Kidney (tissue), 14 donors: Measurements from ENCODE around the gene SLC7A6. TPM values are rescaled to one million over a fixed set of nuclear protein-coding genes. Genes with fewer than 3 reads are reported as not detected.

Source experiments
- DNase-seq, 5 donors: peaks; one replicate each; pipeline ENCODE4 v3.0.0-alpha.2; 2013 to 2020
- FAIRE-seq: peaks from 2 replicates; lab custom pipeline; 2012; peaks lifted over from hg19 to GRCh38; lab: Jason Lieb, UNC
- H3K27ac ChIP-seq, 2 donors: one replicate each; pipeline ENCODE4 v1.7.0; 2013; ENCODE audit warnings: low read depth in 2 of 2, low read length in 2 of 2, inconsistent platforms in 1 of 2
- H3K27me3 ChIP-seq: one replicate; pipeline ENCODE4 v1.7.1; 2013; ENCODE audit warnings: low read length, inconsistent platforms; ENCODE audit not compliant: control insufficient read depth, insufficient read depth
- H3K36me3 ChIP-seq, 3 donors: one replicate each; pipeline versions ENCODE4 v1.7.0 to v1.7.1; 2013; ENCODE audit warnings: low read length in 3 of 3, control low read depth in 1 of 3, inconsistent platforms in 1 of 3; ENCODE audit not compliant: insufficient read depth in 3 of 3, control insufficient read depth in 2 of 3
- H3K4me1 ChIP-seq, 3 donors: one replicate each; pipeline versions ENCODE4 v1.7.0 to v1.7.1; 2013; ENCODE audit warnings: low read length in 3 of 3, inconsistent platforms in 1 of 3, low read depth in 1 of 3; ENCODE audit not compliant: control insufficient read depth in 2 of 3, insufficient read depth in 2 of 3
- H3K4me3 ChIP-seq, 3 donors: one replicate each; pipeline versions ENCODE4 v1.7.0 to v1.8.1; 2013; ENCODE audit warnings: low read length in 3 of 3, control low read depth in 1 of 3, inconsistent platforms in 1 of 3
- H3K9ac ChIP-seq, 3 donors: one replicate each; pipeline versions ENCODE4 v1.7.0 to v1.7.1; 2013; ENCODE audit warnings: low read length in 3 of 3, control low read depth in 1 of 3, inconsistent platforms in 1 of 3
- H3K9me3 ChIP-seq, 3 donors: one replicate each; pipeline versions ENCODE4 v1.7.0 to v1.7.1; 2013; ENCODE audit warnings: low read length in 3 of 3, control low read depth in 1 of 3, inconsistent platforms in 1 of 3; ENCODE audit not compliant: control insufficient read depth in 2 of 3, insufficient read depth in 1 of 3
- intact Hi-C: fragments of 100-400 bp; cut with DNase I; formaldehyde crosslinking; loops from one replicate; pipeline ENCODE4 v1.11.1; 2022
- polyA plus RNA-seq: library from polyadenylated mRNA; stranded (reverse); fragments of 350-450 nt; fragmentation: Illumina TruSeq; extraction: RNeasy Lipid Tissue Mini Kit (QIAGEN cat#74804); gene quantifications from one replicate; pipeline ENCODE4 v1.2.3, GENCODE V29; 2014; ENCODE audit warnings: low read depth, low replicate concordance; ENCODE audit not compliant: insufficient read depth
- total RNA-seq: library from RNA; stranded (reverse); fragmentation: NEBNext Ultra II Directional; extraction: Animal tissue kit (Norgen Biotek cat#: 25700); gene quantifications from one replicate; pipeline ENCODE4 v1.2.1, GENCODE V29; 2021
- TF ChIP-seq, protein P1 (sequence below): IDR thresholded peaks from 3 replicates; pipeline ENCODE4 v1.5.1; 2012; ENCODE audit warnings: mild to moderate bottlenecking, moderate library complexity, borderline replicate concordance; ENCODE audit not compliant: insufficient read depth; ENCODE audit errors: extremely low read depth
- donor health status: control.
- donor health status: control.
- donor health status: control.
- donor health status: control.
- donor health status: control.
- donor health status: DM: yes; HTN: yes; CAD: no.
- donor health status: Normal renal cell carcinoma (clear cell type).

The SLC7A6 gene
- total and polyA plus RNA-seq, 2 donors from 2014 or later, result 5.0 to 24.0 TPM

DNA sequence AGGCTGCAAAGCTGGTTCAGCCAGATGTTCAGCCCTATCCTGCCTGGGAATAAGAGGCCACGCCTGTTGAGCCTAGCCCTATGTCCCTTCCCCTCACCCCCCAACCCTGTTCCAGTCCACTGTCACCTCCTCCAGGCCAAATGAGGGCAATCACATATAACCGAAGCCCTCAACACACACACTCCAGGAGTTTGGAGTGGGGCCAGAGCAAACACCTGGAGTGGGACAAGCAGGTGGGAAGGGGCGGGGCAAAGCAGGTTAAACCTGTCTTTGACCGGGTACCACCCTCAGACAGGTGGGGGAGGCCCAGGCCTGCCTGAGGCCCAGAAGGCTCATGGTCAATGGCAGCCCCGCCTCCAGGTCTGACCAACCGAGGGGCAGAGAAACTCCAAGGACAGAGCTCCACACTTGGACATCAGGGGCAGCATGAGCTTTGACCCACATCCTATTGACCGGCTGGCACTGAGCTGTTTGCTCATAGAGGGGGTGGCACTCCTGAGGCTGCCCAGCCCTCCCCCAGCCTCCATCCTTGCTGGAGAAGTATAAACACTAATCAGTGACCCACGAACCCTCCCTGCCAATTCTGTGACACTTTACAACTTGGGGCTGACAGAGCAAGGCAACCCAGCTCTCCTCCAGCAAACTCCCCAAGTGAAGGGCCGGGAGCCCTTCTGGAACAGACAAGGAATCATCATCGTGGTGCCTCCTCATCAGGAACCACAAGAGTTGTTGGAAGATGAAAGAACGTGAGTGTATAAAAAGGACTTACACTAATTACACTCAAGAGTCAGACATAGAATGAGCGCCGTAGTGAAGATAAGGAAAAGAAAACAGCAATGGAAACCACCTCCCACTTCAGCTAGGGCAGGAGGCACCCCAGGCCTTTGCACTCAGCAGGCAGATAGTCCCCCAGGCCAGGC lies 29.9 kb upstream of the SLC7A6 start:
- H3K4me1 ChIP-seq, result peaks cover 6 to 21% (median 17%) of the 10 kb centered on the region in 3 donors
- H3K27ac ChIP-seq, result peak overlapping the region; percentile 93 to 94
- peak overlapping the region; percentile 33 to 81 (median 40) for H3K4me3 ChIP-seq
- H3K27me3 ChIP-seq, result peaks cover 3% of the 10 kb centered on the region
- TF ChIP-seq, protein P1, sequence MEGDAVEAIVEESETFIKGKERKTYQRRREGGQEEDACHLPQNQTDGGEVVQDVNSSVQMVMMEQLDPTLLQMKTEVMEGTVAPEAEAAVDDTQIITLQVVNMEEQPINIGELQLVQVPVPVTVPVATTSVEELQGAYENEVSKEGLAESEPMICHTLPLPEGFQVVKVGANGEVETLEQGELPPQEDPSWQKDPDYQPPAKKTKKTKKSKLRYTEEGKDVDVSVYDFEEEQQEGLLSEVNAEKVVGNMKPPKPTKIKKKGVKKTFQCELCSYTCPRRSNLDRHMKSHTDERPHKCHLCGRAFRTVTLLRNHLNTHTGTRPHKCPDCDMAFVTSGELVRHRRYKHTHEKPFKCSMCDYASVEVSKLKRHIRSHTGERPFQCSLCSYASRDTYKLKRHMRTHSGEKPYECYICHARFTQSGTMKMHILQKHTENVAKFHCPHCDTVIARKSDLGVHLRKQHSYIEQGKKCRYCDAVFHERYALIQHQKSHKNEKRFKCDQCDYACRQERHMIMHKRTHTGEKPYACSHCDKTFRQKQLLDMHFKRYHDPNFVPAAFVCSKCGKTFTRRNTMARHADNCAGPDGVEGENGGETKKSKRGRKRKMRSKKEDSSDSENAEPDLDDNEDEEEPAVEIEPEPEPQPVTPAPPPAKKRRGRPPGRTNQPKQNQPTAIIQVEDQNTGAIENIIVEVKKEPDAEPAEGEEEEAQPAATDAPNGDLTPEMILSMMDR, result no peak
- H3K36me3 ChIP-seq, result peaks cover 0 to 31% (median 18%) of the 10 kb centered on the region in 3 donors
- FAIRE-seq (no peak), DNase-seq (peak; percentile 81 to 97 (median 88))
- intact Hi-C loops, result no loop called here
- H3K9ac ChIP-seq, result peak overlapping the region in 2 of 3 donors; percentile 67 to 76
- H3K9me3 ChIP-seq, result no peaks in the 10 kb centered on the region

DNA sequence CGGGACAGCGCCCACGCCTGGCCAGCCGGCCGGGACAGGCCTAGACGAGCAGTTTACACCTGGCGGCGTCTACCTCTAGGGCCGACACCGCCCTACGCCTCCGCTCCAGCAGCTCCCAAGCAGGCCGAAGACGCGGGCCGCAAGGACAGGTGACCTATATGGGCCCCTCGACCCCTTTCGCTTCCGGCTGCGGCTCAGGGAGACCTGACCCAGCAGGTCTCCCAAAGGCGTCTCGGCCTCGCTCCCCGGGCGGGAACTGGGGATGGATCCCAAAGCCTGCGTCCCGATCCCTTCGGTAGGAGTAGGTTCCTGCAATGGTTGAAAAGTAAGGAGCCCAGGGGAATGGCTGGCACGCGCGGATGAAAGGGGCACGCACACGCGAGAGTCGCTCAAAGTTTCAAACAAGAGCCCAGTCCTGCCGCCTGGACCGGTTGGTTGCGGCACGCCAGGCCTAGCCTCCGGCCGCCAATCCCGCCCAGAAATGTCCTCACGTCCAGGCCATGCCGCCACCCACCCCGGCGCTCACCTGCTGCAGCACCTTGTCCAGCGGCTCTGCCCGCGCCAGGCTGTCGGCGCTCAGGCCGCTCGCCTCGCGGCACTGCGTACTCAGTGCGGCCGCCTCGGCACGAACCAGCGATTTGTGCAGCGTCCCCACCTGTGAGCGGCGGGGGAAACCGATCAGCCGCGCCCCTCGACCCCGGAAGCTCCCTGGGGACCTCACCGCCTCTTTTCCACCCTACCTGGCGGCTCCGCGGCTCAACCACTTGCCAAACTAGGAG lies 29.0 kb upstream of the SLC7A6 start:
- no peak for FAIRE-seq
- TF ChIP-seq, protein P1, result no peak
- DNase-seq, result peak; percentile 47 to 86 (median 62)
- intact Hi-C loops, result no loop called here
- no peaks in the 10 kb centered on the region for H3K9me3 ChIP-seq
- peaks cover 6 to 21% (median 17%) of the 10 kb centered on the region in 3 donors for H3K4me1 ChIP-seq
- peaks cover 3% of the 10 kb centered on the region for H3K27me3 ChIP-seq
- H3K9ac ChIP-seq, result peak overlapping the region in 2 of 3 donors; percentile 67 to 76
- peak overlapping the region; percentile 93 to 94 for H3K27ac ChIP-seq
- H3K36me3 ChIP-seq, result peaks cover 0 to 23% (median 15%) of the 10 kb centered on the region in 3 donors
- H3K4me3 ChIP-seq, result peak overlapping the region; percentile 24 to 81 (median 33)

DNA sequence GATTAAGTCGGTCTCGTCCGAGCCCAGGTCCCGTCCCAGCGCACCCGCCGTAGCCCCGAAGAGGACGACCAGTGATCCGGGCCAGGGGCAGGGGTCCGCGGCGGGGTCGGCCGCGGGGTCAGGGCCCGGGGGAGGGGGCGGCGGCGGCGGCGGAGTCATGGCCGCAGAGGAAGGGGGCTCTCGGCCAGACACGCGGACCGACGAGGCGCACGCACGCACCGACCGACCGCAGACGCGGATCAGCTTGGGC lies 28.5 kb upstream of the SLC7A6 start, which contains the start of gene ESRP2:
Gene ESRP2, minus strand, starts transcription at position 241 of the 250 bp plus-strand sequence. Its CDS starts 82 bp downstream, at position 159.
- FAIRE-seq (no peak), DNase-seq (peak in 1 of 5 donors; percentile 79)
- H3K9me3 ChIP-seq, result no peaks in the 10 kb centered on the region
- peaks cover 3% of the 10 kb centered on the region for H3K27me3 ChIP-seq
- peaks cover 0 to 18% (median 11%) of the 10 kb centered on the region in 3 donors for H3K36me3 ChIP-seq
- TF ChIP-seq, protein P1, result no peak
- H3K9ac ChIP-seq, result peak within 1 kb of the TSS in 2 of 3 donors; percentile 67 to 98
- intact Hi-C loops, result no loop called here
- H3K4me3 ChIP-seq, result peak within 1 kb of the TSS; percentile 58 to 81 (median 68)
- peak within 1 kb of the TSS; percentile 93 to 94 for H3K27ac ChIP-seq
- peaks cover 6 to 21% (median 17%) of the 10 kb centered on the region in 3 donors for H3K4me1 ChIP-seq
